ENCODE data around the gene SPDEF.

SPDEF gene

GRCh38 chr6:34556031-34556471, at the start of gene SPDEF:
Gene SPDEF (minus strand): TSS chr6:34556329. CDS start chr6:34544455, 11,874 bp downstream.
- DNase-seq: no peak
- Mint-ChIP-seq H3K27ac (no peak within 1 kb of the TSS), H3K4me1 (peaks cover 15% of the 10 kb centered on the region), H3K36me3 (no peaks in the 10 kb centered on the region), H3K9me3 (no peaks in the 10 kb centered on the region), H3K27me3 (peaks cover 43% of the 10 kb centered on the region), H3K4me3 (no peak within 1 kb of the TSS)
- CTCF ChIA-PET: interaction anchor here (1.4 kb wide), 1 partner anchor 96 kb away, joined by 4 read pairs; no protein-coding TSS in a partner anchor

- Mint-ChIP-seq H3K36me3 (peaks cover 24% of the 10 kb centered on the region), H3K4me3 (no peak overlapping the region), H3K27me3 (no peaks in the 10 kb centered on the region), H3K4me1 (no peaks in the 10 kb centered on the region), H3K9me3 (no peaks in the 10 kb centered on the region), H3K27ac (no peak overlapping the region)
- no peak for DNase-seq
- CTCF ChIA-PET: no interaction called here
Measured at GRCh38 chr6:34603707-34604106, 47.6 kb upstream of the SPDEF start.

DNA sequence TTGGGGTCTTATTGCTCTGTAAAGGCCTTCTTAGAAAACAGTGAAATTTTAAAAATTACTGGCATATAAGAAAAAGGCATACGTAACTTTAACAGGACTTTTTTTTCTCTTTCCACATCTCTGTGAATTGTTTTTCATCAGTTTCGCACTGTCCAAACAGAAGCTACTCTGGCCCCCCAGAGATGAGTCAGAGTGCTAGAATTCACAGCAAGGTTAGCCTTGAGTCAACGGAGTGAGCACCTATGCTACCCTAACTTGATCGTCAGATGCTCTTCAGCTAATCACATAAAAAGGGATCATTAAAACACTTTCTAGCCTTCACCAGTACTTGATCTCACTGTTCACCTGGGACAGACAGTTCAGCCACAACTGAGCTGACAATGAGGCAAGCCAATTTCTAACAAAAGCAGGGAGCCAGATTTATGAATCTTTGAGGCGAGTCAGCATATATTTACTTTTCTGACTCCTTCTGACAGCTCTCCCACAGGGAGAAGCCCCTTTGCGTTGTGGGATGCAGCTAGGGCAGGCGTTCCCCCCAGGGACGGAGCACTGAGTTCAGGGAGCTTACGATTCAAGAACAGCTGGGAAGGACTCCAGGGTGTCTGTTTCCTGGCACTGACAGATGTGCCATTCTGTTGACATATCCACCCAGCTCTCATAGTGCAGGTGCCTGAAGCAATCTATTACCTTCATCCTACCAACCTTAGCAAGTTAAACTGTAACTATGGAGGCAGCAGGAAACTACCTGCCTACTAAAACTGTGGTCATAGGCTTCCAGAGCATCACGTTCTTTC, 46.4 kb upstream of the SPDEF start:
- peaks cover 24% of the 10 kb centered on the region for H3K36me3 Mint-ChIP-seq
- no peak overlapping the region for H3K4me3 Mint-ChIP-seq
- no peaks in the 10 kb centered on the region for H3K9me3 Mint-ChIP-seq
- no peaks in the 10 kb centered on the region for H3K27me3 Mint-ChIP-seq
- no peak for DNase-seq
- H3K27ac Mint-ChIP-seq: no peak overlapping the region
- H3K4me1 Mint-ChIP-seq: peaks cover 5% of the 10 kb centered on the region
- CTCF ChIA-PET: interaction anchor here (0.7 kb wide), 1 partner anchor 75 kb away, joined by 4 read pairs; no protein-coding TSS in a partner anchor

DNA sequence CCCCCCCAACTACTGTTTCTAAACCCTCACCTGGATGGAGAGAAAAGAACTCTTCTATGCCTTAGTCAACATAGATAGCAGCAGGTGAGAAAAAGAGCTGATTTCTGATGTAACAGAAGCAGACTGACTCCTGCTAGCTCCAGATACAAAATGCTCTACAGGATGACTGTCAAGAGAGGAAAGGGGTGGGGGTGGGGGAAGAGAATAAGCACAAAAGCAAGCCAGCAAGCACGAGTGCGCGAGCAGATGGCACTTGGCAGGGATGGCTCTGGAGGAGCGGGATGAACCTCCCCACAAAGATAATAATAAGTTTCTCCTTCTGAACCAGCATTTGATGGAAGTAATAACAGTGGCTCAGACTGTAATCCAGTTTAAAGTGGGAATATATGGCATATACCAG, 45.6 kb upstream of the SPDEF start:
- no peak for DNase-seq
- no peak overlapping the region for H3K27ac Mint-ChIP-seq
- H3K9me3 Mint-ChIP-seq: no peaks in the 10 kb centered on the region
- CTCF ChIA-PET: interaction anchor here (0.7 kb wide), 1 partner anchor 74 kb away, joined by 4 read pairs; no protein-coding TSS in a partner anchor
- H3K36me3 Mint-ChIP-seq: peaks cover 23% of the 10 kb centered on the region
- no peaks in the 10 kb centered on the region for H3K27me3 Mint-ChIP-seq
- no peak overlapping the region for H3K4me3 Mint-ChIP-seq
- H3K4me1 Mint-ChIP-seq: peaks cover 8% of the 10 kb centered on the region

- Mint-ChIP-seq H3K4me1 (peaks cover 8% of the 10 kb centered on the region), H3K27me3 (no peaks in the 10 kb centered on the region), H3K9me3 (no peaks in the 10 kb centered on the region), H3K27ac (no peak overlapping the region), H3K4me3 (no peak overlapping the region), H3K36me3 (peaks cover 17% of the 10 kb centered on the region)
- DNase-seq: no peak
- CTCF ChIA-PET: no interaction called here
Measured at GRCh38 chr6:34600796-34601195, 44.7 kb upstream of the SPDEF start.

DNA sequence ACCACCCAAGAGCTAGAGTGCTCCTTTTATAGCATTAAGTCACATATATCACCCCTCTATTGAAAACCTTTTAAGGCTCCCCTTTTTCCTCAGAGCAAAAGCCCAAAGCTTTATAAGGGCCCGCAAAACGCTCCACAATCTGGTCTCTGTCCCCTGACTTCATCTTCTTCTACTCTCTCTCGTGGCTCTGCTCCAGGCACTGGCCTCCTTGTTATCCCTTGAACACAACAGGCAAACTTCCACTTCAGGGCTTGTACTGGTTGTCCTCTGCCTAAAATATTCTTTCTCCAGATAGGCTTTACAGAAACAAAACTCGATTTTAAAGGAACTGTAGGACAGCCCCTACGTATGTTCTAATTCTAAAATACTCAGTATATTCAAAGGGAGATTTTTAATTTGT, 44.0 kb upstream of the SPDEF start:
- CTCF ChIA-PET: no interaction called here
- Mint-ChIP-seq H3K9me3 (no peaks in the 10 kb centered on the region), H3K4me3 (no peak overlapping the region), H3K27me3 (no peaks in the 10 kb centered on the region), H3K27ac (no peak overlapping the region), H3K36me3 (peaks cover 14% of the 10 kb centered on the region), H3K4me1 (peaks cover 8% of the 10 kb centered on the region)
- no peak for DNase-seq

DNA sequence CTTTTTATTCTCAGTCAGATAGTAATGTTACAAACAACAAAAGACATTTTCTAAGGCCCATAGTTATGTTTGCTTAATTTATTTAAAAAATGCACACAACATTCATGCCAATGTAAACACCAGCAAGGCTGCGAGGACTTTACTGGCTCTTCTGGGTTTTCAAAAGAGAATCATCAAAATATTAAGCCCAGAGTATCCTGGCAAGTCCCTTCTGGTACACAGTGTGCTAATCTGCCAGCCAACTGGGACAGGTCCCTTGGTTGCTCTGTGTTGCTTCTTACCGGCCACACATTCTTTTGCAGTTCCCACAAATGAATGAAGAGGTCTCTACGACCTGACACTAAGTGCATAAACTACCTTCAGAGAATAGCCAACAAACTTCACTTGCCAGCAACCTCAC, 42.6 kb upstream of the SPDEF start:
- CTCF ChIA-PET: interaction anchor here (0.8 kb wide), 1 partner anchor 10 kb away, joined by 4 read pairs; no protein-coding TSS in a partner anchor
- Mint-ChIP-seq H3K36me3 (peaks cover 9% of the 10 kb centered on the region), H3K27ac (no peak overlapping the region), H3K4me3 (no peak overlapping the region), H3K27me3 (no peaks in the 10 kb centered on the region), H3K4me1 (peaks cover 8% of the 10 kb centered on the region), H3K9me3 (no peaks in the 10 kb centered on the region)
- DNase-seq: no peak

GRCh38 chr6:34597605-34598353, 41.6 kb upstream of the SPDEF start:
- Mint-ChIP-seq H3K9me3 (no peaks in the 10 kb centered on the region), H3K27ac (no peak overlapping the region), H3K36me3 (peaks cover 9% of the 10 kb centered on the region), H3K4me1 (peaks cover 8% of the 10 kb centered on the region), H3K27me3 (no peaks in the 10 kb centered on the region), H3K4me3 (no peak overlapping the region)
- no peak for DNase-seq
- CTCF ChIA-PET: interaction anchor here (0.5 to 1.2 kb wide), 3 partner anchors 10 to 25 kb away, joined by 3 to 4 read pairs (median 4); no protein-coding TSS in a partner anchor

DNA sequence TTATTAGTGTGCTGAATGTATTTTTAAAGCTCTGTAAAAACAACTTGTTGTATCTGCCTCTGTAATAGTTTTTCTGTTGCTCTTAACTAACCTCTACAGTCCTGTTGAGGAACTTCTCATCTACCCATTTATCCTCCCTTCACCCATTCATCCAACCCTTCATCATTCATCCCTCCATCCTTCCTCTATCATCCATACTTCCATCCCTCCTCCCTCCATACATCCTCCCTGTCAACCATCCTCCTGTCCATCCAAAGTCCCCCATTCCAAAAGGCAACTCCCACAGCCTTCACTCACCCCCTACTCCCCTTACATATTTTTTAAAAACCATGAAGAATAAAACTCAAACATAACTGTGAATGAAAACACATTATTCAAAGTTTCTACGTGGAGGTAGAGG, 40.7 kb upstream of the SPDEF start:
- Mint-ChIP-seq H3K27ac (no peak overlapping the region), H3K36me3 (peaks cover 9% of the 10 kb centered on the region), H3K9me3 (no peaks in the 10 kb centered on the region), H3K27me3 (no peaks in the 10 kb centered on the region), H3K4me1 (peaks cover 13% of the 10 kb centered on the region), H3K4me3 (no peak overlapping the region)
- DNase-seq: no peak
- CTCF ChIA-PET: interaction anchor here (0.5 to 1.2 kb wide), 3 partner anchors 11 to 24 kb away, joined by 3 to 4 read pairs (median 3); no protein-coding TSS in a partner anchor

DNA sequence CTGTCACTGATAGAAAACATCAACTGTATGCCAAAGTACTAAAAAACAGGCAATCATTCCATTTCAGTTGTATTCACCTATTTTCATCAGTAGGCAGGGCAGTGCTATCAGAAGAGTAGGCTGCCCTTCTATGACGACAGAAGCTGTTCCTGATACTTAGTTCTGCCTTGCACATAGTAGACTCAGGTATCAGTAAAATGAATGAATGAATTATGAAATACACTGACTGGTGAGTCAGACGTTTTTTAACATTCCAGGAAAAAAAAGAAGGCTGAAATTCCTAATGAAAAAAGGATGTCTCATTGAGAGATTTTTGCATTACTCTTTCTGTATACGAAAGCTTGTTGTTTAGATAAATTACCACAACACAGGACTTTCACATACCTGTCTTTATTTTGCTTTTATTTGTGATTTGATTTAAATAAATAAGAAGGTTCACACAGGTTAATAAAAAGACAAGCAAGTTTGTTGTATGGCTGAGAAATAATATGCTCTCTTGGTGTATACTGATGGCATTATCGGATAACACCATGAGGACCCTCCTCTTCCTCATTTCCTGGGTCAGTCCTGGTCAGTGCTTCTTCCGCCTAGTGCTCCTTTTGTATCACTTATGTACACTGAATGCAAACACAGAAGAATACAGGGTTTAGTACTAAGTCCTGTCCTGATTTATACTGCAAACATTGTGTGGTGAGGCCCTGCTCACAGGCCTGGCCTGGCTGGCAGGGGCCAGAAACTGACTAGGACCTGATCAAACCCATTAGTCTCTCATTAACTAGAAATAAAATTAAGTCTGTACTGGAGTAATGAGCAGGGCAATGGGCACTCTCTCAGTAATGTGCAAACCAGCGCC, 39.4 kb upstream of the SPDEF start:
- no peak for DNase-seq
- Mint-ChIP-seq H3K4me3 (no peak overlapping the region), H3K36me3 (peaks cover 6% of the 10 kb centered on the region), H3K4me1 (peaks cover 15% of the 10 kb centered on the region), H3K27me3 (no peaks in the 10 kb centered on the region), H3K9me3 (no peaks in the 10 kb centered on the region), H3K27ac (no peak overlapping the region)
- CTCF ChIA-PET: interaction anchor here (1.4 kb wide), 1 partner anchor 135 kb away, joined by 4 read pairs; no protein-coding TSS in a partner anchor

DNA sequence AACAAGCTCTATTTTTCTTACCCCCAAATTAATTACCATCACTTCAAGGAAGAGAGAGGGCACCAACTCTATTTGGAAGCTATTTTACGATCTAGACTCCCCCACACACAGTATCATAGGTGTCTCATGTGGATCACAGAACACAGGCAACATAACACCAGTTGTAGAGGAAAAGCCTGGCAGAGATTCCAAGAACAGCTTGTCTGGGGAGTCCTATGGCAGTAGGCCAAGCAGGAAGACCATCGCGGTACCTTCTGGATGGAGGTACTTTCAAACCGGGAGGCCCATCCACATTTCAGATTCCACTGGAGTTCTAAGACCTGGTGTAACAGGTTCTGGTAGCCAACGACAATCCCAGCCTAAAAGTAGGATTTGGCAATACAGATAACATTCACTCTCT, 37.6 kb upstream of the SPDEF start:
- peaks cover 15% of the 10 kb centered on the region for H3K4me1 Mint-ChIP-seq
- no peak overlapping the region for H3K4me3 Mint-ChIP-seq
- H3K27ac Mint-ChIP-seq: no peak overlapping the region
- H3K36me3 Mint-ChIP-seq: peaks cover 4% of the 10 kb centered on the region
- no peak for DNase-seq
- no peaks in the 10 kb centered on the region for H3K27me3 Mint-ChIP-seq
- H3K9me3 Mint-ChIP-seq: no peaks in the 10 kb centered on the region
- CTCF ChIA-PET: interaction anchor here (1.2 to 2.9 kb wide), 2 partner anchors 15 to 66 kb away, joined by 3 to 11 read pairs; no protein-coding TSS in a partner anchor

DNA sequence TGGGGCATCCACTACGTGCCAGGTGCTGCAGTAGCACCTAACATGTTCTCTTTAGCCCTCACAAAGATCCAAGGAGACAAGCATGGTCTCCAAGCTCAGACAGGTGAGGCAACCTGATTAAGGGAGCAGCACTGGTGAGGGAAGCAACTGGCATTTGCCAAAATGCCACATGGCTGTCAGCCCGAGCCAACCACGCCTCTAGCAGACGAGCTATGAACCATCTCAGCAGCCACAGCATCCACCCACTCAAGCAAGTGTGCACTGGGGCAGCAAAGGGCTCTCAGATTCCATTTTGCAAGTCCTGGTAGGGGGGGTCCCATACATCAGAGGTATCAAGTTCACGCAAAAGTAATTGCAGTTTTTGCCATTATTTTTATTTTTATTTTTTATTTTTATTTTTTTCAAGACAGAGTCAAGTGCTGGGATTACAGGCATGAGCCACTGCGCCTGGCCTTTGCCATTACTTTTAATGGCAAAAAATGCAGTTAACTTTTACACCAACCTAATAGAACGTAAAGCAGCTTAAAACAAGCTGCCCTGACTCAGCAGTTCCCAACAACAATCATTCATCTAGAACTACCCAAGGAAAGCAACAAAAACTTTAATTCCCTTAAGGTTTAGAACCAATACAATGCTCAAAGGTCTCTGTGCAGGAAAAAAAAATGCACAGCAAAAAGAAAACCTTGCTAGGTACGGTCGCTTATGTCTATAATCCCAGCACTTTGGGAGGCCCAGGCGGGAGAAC, 36.3 kb upstream of the SPDEF start:
- Mint-ChIP-seq H3K36me3 (peaks cover 4% of the 10 kb centered on the region), H3K27ac (no peak overlapping the region)
- CTCF ChIA-PET: interaction anchor here (0.7 to 2.9 kb wide), 2 partner anchors 17 to 538 kb away, joined by 3 to 11 read pairs; no protein-coding TSS in a partner anchor

GRCh38 chr6:34589691-34590090, 33.6 kb upstream of the SPDEF start:
- CTCF ChIA-PET: no interaction called here
- H3K27me3 Mint-ChIP-seq: no peaks in the 10 kb centered on the region
- no peaks in the 10 kb centered on the region for H3K9me3 Mint-ChIP-seq
- peaks cover 4% of the 10 kb centered on the region for H3K36me3 Mint-ChIP-seq
- no peak overlapping the region for H3K27ac Mint-ChIP-seq
- peaks cover 6% of the 10 kb centered on the region for H3K4me1 Mint-ChIP-seq
- no peak overlapping the region for H3K4me3 Mint-ChIP-seq
- no peak for DNase-seq

More for the DNA sequence above, 36.3 kb upstream of the SPDEF start:
- Mint-ChIP-seq H3K4me1 (peaks cover 9% of the 10 kb centered on the region), H3K9me3 (no peaks in the 10 kb centered on the region), H3K27me3 (no peaks in the 10 kb centered on the region), H3K4me3 (no peak overlapping the region)
- no peak for DNase-seq
